NCI-H2196 treated with DMSO at 0.1 percent for 48 hours (cell line): ENCODE data around the gene ALDOA.
"Not testable (repeated sequence)": the region's sequence is repeated elsewhere in the genome, so short reads cannot be mapped to it uniquely, and the experiment has no call there.

Source experiments
- DNase-seq: peaks from one replicate; lab custom pipeline; 2025; ENCODE audit not compliant: unreplicated experiment; lab: John Stamatoyannopoulos, UW

The ALDOA gene

DNA sequence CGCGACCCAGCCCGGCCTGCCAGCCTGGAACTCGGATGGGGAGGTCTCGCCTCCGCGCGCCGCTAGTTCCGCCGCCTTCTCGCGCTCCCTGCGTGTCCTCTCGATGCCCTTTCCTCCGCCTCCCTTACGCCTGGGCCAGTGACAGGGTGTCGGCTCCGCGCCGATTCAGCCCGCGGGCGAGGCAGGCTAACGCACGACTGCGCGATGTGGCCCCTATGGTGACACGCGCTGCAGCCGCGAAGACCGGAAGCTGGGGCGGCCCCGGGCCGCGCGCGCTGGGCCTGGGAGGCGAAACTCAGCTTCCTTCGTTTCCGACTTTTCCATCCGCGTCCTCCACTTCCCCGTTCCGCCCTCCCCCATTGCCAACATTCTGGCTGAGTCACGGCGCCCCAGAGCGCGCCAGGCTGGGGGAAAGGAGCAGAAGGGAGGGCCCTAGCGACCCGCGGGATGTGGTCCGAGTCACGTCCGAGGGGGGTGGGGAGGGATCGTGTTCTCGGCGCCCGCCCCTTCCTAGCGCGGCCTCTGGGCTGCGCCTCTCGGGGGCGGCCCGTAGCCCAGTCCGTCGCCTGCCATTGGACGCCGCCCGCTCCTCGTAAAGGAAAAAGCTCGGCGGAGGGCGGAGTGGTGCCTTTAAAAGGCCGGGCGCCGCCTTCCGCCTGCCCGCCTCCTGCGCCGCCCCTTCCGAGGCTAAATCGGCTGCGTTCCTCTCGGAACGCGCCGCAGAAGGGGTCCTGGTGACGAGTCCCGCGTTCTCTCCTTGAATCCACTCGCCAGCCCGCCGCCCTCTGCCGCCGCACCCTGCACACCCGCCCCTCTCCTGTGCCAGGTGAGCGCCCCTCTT is at the start of gene ALDOA:
ALDOA (plus strand) TSS at position 659 of the 841 bp plus-strand sequence. CDS start 1,138 bp downstream, outside the sequence.
- DNase-seq, result peak; percentile 95

- DNase-seq, result no peak
These were observed 48.8 kb upstream of the ALDOA start for GRCh38 chr16:30016555-30017276.

DNA sequence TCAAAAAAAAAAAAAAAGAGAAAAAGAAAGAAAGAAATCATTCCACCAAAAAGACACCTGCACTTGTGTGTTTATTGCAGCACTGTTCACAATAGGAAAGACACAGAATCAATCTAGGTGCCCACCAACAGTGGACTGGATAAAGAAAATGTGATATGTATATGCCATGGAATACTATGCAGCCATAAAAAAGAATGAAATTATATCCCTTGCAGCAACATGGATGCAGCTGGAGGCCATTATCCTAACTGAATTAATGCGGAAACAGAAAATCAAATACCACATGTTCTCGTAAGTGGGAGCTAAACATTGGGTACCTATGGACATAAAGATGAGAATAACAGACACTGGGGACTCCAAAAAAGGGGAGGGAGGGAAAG is 48.3 kb upstream of the ALDOA start:
- no peak for DNase-seq

DNA sequence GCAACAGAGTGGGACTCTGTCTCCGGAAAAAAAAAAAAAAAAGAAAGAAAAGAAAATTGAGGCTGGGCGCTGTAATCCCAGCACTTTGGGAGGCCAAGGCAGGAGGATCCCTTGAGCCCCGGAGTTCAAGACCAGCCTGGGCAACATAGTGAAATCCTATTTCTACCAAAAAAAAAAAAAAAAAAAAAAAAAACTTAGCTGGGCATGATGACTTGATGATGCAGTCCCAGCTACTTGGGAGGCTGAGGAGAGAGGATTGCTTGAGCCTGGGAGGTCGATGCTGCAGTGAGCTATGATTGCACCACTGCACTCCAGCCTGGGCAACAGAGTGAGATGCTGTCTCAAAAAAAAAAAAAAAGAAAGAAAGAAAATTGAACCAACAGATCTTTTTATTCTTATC is 47.6 kb upstream of the ALDOA start:
- DNase-seq, result not testable (repeated sequence)

GRCh38 chr16:30018731-30019158 is 46.8 kb upstream of the ALDOA start:
- DNase-seq, result peak; percentile 27

DNA sequence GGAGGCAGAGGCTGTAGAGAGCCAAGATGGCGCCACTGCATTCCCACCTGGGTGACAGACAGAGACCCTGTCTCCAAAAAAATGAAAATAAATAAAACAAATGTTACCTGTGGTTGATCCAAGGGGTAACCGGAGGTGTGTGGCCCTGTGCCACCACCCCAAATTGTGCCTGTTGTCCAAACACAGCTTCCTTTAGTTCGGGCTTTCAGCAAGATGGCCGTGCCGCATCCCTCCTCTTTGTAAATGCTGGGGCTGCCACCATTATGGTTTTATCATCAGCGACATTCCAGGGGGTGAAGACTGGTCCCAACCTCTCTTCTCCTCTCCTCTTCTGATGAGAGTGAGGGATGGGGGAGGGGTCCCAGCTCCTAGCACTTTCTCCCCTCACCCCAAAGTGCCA is 42.7 kb upstream of the ALDOA start, which contains the start of gene C16orf92:
C16orf92 (plus strand) TSS at position 312 of the 400 bp plus-strand sequence. CDS start 143 bp downstream, outside the sequence.
- no peak for DNase-seq

DNA sequence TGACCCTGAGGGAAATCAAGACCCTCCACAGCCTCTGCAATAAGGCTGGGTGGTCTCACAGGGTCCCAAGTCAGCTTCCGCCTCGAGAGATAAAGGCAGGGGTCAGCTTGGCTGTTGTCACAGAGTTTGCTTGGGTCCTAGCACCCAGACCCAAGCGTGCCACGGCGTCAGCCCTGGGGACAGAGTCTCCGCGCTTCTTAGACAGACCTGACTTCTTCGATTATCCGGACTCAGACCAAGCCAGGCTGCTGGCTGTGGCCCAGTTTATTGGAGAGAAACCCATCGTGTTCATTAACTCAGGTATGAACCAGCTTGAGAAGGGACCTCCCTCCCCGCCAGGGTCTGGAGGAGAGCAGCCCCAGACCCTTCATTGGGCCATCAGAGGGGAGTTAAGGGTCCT is 42.0 kb upstream of the ALDOA start:
- no peak for DNase-seq

DNA sequence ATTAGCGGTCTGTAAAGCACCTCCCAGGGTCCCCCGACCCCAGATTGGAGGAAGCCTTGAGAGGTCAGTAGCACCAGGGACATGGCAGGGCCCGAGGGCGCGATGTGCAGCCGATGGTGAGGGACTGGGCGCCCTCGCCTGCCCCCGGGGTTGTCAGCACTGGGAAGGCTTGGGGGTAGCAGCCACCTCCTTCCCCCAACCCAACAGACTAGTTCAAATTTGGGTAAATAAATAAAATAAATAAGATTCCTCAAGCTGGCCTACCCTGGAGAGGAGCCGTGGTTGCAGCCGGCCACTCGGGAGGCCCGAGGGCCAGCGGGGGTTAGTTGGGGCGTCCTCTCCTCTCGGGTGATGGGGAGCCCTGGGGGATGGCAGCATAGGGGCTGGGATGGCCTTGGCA is 41.1 kb upstream of the ALDOA start:
- DNase-seq, result no peak

- no peak for DNase-seq
These were observed 40.4 kb upstream of the ALDOA start for GRCh38 chr16:30025156-30025555.

- DNase-seq, result no peak
These were observed 40.0 kb upstream of the ALDOA start for GRCh38 chr16:30025574-30025973.

GRCh38 chr16:30026449-30026848 is 39.1 kb upstream of the ALDOA start:
- no peak for DNase-seq

GRCh38 chr16:30027588-30028437 is 37.7 kb upstream of the ALDOA start:
- no peak for DNase-seq

- no peak for DNase-seq
These were observed 37.0 kb upstream of the ALDOA start for GRCh38 chr16:30028438-30029076.

DNA sequence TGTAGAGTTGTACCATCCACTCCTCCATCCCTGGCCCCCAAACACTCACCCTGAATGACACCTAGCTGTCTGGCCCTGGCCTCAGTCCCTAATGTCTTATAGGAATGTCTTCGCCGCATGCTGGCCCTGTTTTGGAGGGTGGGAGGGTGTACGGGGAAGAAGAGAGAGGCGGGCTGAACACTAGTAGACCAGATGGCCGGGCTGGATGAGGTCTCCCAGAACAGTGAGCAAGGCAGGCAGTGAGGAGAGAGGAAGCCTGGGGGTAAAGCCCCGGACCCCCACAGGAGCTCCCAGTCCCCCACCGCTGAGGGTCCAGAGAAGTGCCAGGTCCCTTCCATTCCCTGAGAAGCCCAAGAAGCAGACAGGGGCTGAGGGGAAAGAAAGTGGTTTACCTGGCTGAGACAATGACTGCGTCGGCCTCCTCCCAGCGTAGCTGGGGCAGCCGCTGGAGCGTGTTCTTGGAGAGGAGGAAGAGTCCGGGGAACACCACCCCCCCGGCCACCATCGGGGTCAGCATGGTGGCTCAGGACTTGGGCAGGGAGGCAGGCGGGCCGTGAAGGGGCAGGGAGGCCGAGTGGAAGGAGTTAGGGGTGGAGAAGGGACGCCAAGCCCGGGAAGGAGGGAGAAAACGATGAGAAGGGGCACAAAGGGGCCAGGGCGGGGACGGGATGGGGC is 35.4 kb upstream of the ALDOA start:
- DNase-seq, result no peak

GRCh38 chr16:30030841-30031413 is 34.6 kb upstream of the ALDOA start, which contains the start of gene TLCD3B:
Gene TLCD3B, minus strand, starts transcription at chr16:30031271. Its CDS starts 744 bp downstream, at chr16:30030527.
- no peak for DNase-seq

DNA sequence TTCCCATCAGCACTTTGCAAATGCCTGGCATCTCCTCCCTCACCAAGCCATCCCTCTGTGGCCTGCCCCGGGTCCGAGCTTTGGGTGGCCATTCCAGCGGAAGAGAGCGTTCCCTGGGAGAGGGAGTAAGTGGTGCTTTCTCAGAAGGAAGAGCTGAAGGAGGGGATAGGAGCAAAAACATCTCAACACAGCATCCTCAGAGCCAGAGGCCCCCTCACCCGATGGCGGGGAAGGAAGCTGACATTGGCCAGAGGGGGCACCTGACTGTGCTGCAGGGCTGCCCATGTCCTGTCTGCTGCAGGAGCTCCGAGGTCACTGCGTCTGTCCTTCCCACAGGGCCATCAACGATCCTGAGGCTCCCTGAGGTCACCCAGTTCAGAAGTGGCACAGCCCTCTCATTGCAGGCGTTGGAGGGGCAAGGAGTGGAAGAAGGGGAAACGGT is 34.1 kb upstream of the ALDOA start:
- no peak for DNase-seq

- peak; percentile 57 for DNase-seq
These were observed 33.3 kb upstream of the ALDOA start for GRCh38 chr16:30032083-30032819.

- DNase-seq, result no peak
These were observed 32.3 kb upstream of the ALDOA start for GRCh38 chr16:30033270-30033669.

DNA sequence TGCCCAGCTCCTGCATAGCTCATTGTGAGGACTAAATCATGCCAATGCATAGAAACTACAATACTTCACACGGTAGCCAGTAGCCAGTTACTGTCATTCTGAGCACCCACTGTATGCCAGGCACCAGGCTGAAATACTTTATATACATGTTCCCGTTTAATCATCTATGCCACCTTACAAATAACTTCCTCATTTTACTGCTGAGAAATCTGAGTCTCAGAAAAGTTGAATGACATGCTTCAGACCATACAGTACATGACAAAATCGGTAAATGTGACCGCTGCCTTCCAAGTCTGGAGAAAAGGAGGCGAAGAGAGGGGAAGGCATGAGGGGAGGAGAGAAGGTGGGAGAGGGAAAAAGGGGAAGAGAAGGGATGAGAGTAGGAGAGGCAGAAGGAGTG is 25.3 kb upstream of the ALDOA start:
- no peak for DNase-seq
